Gastroesophageal sphincter (tissue), 4 donors: ENCODE data around the gene RIPOR3. TPM values are rescaled to one million over a fixed set of nuclear protein-coding genes. Genes with fewer than 3 reads are reported as not detected.

Source experiments
- ATAC-seq: fragments of 150-250 bp; one replicate; pipeline ENCODE4 v1.9.1; 2016; ENCODE audit warnings: mild to moderate bottlenecking, moderate library complexity
- H3K27ac ChIP-seq, 4 donors: fragments of 200-600 bp; sonication (generic) in 3 of 4; 1 replicate in 3 of 4; 2 replicates in 1 of 4; pipeline ENCODE4 v1.5.1; 2016 to 2019
- H3K27me3 ChIP-seq: fragments of 200-600 bp; sonication (generic); one replicate; pipeline ENCODE4 v1.5.1; 2019
- H3K36me3 ChIP-seq, 2 donors: fragments of 200-600 bp; sonication (generic); one replicate each; pipeline ENCODE4 v1.5.1; 2019; ENCODE audit warnings: control low read depth in 1 of 2
- H3K4me1 ChIP-seq, 3 donors: fragments of 200-600 bp; sonication (generic); 1 replicate in 2 of 3; 2 replicates in 1 of 3; pipeline ENCODE4 v1.5.1; 2016 to 2019; ENCODE audit warnings: control low read depth in 2 of 3
- H3K4me3 ChIP-seq, 2 donors: fragments of 200-600 bp; sonication (generic); one replicate each; pipeline ENCODE4 v1.5.1; 2019; ENCODE audit warnings: mild to moderate bottlenecking in 1 of 2, moderate library complexity in 1 of 2
- H3K9me3 ChIP-seq, 3 donors: fragments of 200-600 bp; sonication (generic); one replicate each; pipeline ENCODE4 v1.5.1; 2017 to 2019; ENCODE audit warnings: control low read depth in 2 of 3
- CTCF ChIP-seq, 4 experiments: fragments of 200-600 bp in 2 of 4; fragments of 450-650 bp in 2 of 4; sonication (generic) in 1 of 4; IDR thresholded peaks; one replicate each; pipeline ENCODE4 v1.5.1; 2017 to 2019; ENCODE audit warnings: antibody characterized with exemption in 4 of 4, mild to moderate bottlenecking in 2 of 4, moderate library complexity in 2 of 4
- EP300 ChIP-seq: sonication (generic); formaldehyde crosslinking; IDR thresholded peaks from one replicate; pipeline ENCODE4 v1.6.1; 2017; ENCODE audit warnings: antibody characterized with exemption, mild to moderate bottlenecking
- POLR2A ChIP-seq, 2 donors: fragments of 450-650 bp; IDR thresholded peaks; one replicate each; pipeline ENCODE4 v1.6.1; 2017; ENCODE audit warnings: antibody characterized with exemption in 2 of 2, mild to moderate bottlenecking in 2 of 2, moderate library complexity in 1 of 2
- POLR2AphosphoS5 ChIP-seq: sonication (generic); formaldehyde crosslinking; IDR thresholded peaks from one replicate; pipeline ENCODE4 v1.6.1; 2017; ENCODE audit warnings: antibody characterized with exemption
- WGBS, 2 donors: methylation state at CpG; one replicate each; pipeline ENCODE4 v1.1.5; 2018; ENCODE audit warnings: low coverage in 1 of 2; 5-methylcytosine and 5-hydroxymethylcytosine counted together
- total RNA-seq, 4 donors: library from RNA; depleted of rRNA; stranded (reverse); fragments of >200 nt; gene quantifications; one replicate each; pipeline ENCODE4 v1.1.0, GENCODE V29; 2016

Gene RIPOR3
- total RNA-seq, 4 donors from 2014 or later: 8.2 to 24.1 (median 12.9) TPM

- H3K27me3 ChIP-seq: no peaks in the 10 kb centered on the region
- peak; percentile 66 to 89 (median 82) for TF ChIP-seq CTCF (IDR thresholded peaks at IDR 0.05)
- TF ChIP-seq POLR2AphosphoS5: peak; percentile 36
- no peak for TF ChIP-seq EP300
- no peak for TF ChIP-seq POLR2A (IDR thresholded peaks at IDR 0.05)
- H3K36me3 ChIP-seq: peaks cover 0 to 92% of the 10 kb centered on the region in 2 donors
- peak; percentile 57 for ATAC-seq
- H3K9me3 ChIP-seq: no peaks in the 10 kb centered on the region
- 29 to 53% methylated on average over 6 to 10 of the region's 17 CpGs for WGBS, 2 donors
- H3K4me3 ChIP-seq: no peak overlapping the region
- no peak overlapping the region for H3K27ac ChIP-seq
- peaks cover 0 to 37% (median 2%) of the 10 kb centered on the region in 3 donors for H3K4me1 ChIP-seq
These were observed 111.2 kb downstream of the RIPOR3 start for GRCh38 chr20:50580016-50580747.

- Histone ChIP-seq H3K36me3 (peaks cover 0 to 92% of the 10 kb centered on the region in 2 donors), H3K9me3 (no peaks in the 10 kb centered on the region)
- WGBS, 2 donors: 65 to 78% methylated on average over 6 of the region's 10 CpGs
These were observed 111.8 kb downstream of the RIPOR3 start for GRCh38 chr20:50579511-50579910.

GRCh38 chr20:50578778-50579165 lies 112.6 kb downstream of the RIPOR3 start:
- Histone ChIP-seq H3K27me3 (no peaks in the 10 kb centered on the region), H3K9me3 (no peaks in the 10 kb centered on the region), H3K4me1 (peaks cover 0 to 42% (median 2%) of the 10 kb centered on the region in 3 donors), H3K27ac (no peak overlapping the region), H3K4me3 (no peak overlapping the region), H3K36me3 (peaks cover 0 to 92% of the 10 kb centered on the region in 2 donors)
- 56 to 90% methylated on average over 2 to 3 of the region's 5 CpGs for WGBS, 2 donors
- no peak for TF ChIP-seq POLR2AphosphoS5
- TF ChIP-seq POLR2A (IDR thresholded peaks at IDR 0.05): no peak
- TF ChIP-seq EP300: no peak
- TF ChIP-seq CTCF (IDR thresholded peaks at IDR 0.05): no peak
- no peak for ATAC-seq

More at GRCh38 chr20:50579511-50579910, 111.8 kb downstream of the RIPOR3 start:
- TF ChIP-seq POLR2A (IDR thresholded peaks at IDR 0.05): no peak
- no peak for TF ChIP-seq POLR2AphosphoS5
- no peak for TF ChIP-seq EP300
- TF ChIP-seq CTCF (IDR thresholded peaks at IDR 0.05): no peak
- H3K4me3 ChIP-seq: no peak overlapping the region
- ATAC-seq: no peak
- H3K27ac ChIP-seq: no peak overlapping the region
- H3K4me1 ChIP-seq: peaks cover 0 to 38% (median 2%) of the 10 kb centered on the region in 3 donors
- no peaks in the 10 kb centered on the region for H3K27me3 ChIP-seq

- no peak overlapping the region for H3K4me3 ChIP-seq
- 79 to 86% methylated on average over 6 to 7 of the region's 14 CpGs for WGBS, 2 donors
- H3K27ac ChIP-seq: peak overlapping the region in 3 of 4 donors; percentile 47 to 61 (median 57)
- peaks cover 2 to 48% (median 6%) of the 10 kb centered on the region in 3 donors for H3K4me1 ChIP-seq
- no peaks in the 10 kb centered on the region for H3K9me3 ChIP-seq
- H3K27me3 ChIP-seq: no peaks in the 10 kb centered on the region
- TF ChIP-seq POLR2AphosphoS5 (no peak), CTCF (IDR thresholded peaks at IDR 0.05) (no peak), POLR2A (IDR thresholded peaks at IDR 0.05) (no peak), EP300 (no peak)
- H3K36me3 ChIP-seq: peaks cover 0 to 88% of the 10 kb centered on the region in 2 donors
- no peak for ATAC-seq
These were observed 113.1 kb downstream of the RIPOR3 start for GRCh38 chr20:50578061-50578777.
